ENCODE measurements around the gene B3GALT5. TPM values are rescaled to one million over a fixed set of nuclear protein-coding genes. Genes with fewer than 3 reads are reported as not detected.
A peak's percentile ranks its signal among the peaks of the same experiment; 100 is the strongest.

The B3GALT5 gene
- total and polyA plus RNA-seq, 4 experiments from 2014 or later, result not detected

DNA sequence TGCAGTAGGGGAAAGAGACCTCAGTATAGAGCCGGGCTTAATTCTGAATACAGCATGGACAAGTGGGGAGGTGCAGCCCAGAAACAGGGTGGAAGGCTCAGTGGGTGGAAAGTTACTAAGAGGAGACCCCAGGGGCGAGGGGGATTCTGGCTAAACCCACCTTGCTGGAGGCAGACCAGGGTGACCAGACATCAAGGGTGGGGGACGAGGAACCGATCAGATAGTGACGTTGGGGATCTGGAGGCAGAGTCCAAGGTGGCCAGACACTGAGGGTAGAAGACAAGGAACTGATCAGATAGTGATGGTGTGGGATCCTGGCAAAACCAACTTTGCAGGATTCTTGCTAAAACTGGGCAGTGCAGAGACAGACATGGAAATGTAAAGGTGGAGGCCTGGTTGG is 36.8 kb downstream of the B3GALT5 start:
- intact Hi-C loops (cut with micrococcal nuclease), result no loop called here
- Mint-ChIP-seq H3K9me3 (peaks cover 0 to 26% (median 13%) of the 10 kb centered on the region in 8 donors), H3K4me1 (peaks cover 0 to 2% (median 0%) of the 10 kb centered on the region in 4 donors), H3K4me3 (no peak overlapping the region), H3K27ac (peak overlapping the region in 1 of 7 donors; percentile 62), H3K36me3 (no peaks in the 10 kb centered on the region), H3K27me3 (peaks cover 0 to 2% of the 10 kb centered on the region in 2 donors)
- ChIA-PET POLR2A (ENCODE audit: partially characterized antibody) (no interaction called here), CTCF (ENCODE audit: partially characterized antibody) (no interaction called here)
- no peak overlapping the region for H3K4me3 ChIP-seq (ENCODE audit: low read length in 2 of 2)
- no peak for DNase-seq
- no peak overlapping the region for H3K27ac ChIP-seq (ENCODE audit: low read depth, low read length)
- H3K9me3 ChIP-seq (ENCODE audit: control insufficient read depth in 1 of 2, low read length in 2 of 2), result no peaks in the 10 kb centered on the region
- no peaks in the 10 kb centered on the region for H3K4me1 ChIP-seq (ENCODE audit: insufficient read depth, low read length)
- H3K27me3 ChIP-seq (ENCODE audit: insufficient read depth, low read length), result no peaks in the 10 kb centered on the region
- H3K36me3 ChIP-seq (ENCODE audit: insufficient read depth, low read length), result no peaks in the 10 kb centered on the region

DNA sequence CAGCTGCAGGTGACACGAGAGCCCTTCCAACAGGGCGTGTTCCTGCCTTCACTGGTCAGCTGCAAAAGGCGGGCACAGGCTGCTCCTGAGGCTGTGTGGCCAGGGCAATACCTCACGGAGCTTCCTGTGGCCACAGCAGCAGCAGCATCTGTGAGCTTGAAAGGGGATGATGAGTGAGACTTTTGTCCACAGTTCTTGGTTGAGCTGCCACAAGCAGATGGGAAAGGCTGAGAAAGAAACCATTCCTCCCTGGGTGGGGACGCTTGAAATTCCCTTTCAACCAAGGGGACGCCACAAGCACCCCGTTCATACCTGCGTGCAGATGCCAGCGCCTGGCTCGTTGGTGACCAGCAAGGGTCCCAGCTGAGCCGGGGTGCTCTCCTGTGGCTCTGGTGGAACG is 37.6 kb downstream of the B3GALT5 start:
- Mint-ChIP-seq H3K4me3 (no peak overlapping the region), H3K4me1 (peaks cover 0 to 2% (median 0%) of the 10 kb centered on the region in 4 donors), H3K27me3 (peaks cover 0 to 2% of the 10 kb centered on the region in 2 donors), H3K27ac (no peak overlapping the region), H3K9me3 (peaks cover 0 to 26% (median 16%) of the 10 kb centered on the region in 8 donors), H3K36me3 (no peaks in the 10 kb centered on the region)
- Histone ChIP-seq H3K27ac (ENCODE audit: low read depth, low read length) (no peak overlapping the region), H3K4me1 (ENCODE audit: insufficient read depth, low read length) (no peaks in the 10 kb centered on the region), H3K36me3 (ENCODE audit: insufficient read depth, low read length) (no peaks in the 10 kb centered on the region), H3K4me3 (ENCODE audit: low read length in 2 of 2) (no peak overlapping the region), H3K9me3 (ENCODE audit: control insufficient read depth in 1 of 2, low read length in 2 of 2) (no peaks in the 10 kb centered on the region), H3K27me3 (ENCODE audit: insufficient read depth, low read length) (no peaks in the 10 kb centered on the region)
- DNase-seq, result no peak
- ChIA-PET CTCF (ENCODE audit: partially characterized antibody) (no interaction called here), POLR2A (ENCODE audit: partially characterized antibody) (no interaction called here)
- intact Hi-C loops (cut with micrococcal nuclease), result no loop called here

DNA sequence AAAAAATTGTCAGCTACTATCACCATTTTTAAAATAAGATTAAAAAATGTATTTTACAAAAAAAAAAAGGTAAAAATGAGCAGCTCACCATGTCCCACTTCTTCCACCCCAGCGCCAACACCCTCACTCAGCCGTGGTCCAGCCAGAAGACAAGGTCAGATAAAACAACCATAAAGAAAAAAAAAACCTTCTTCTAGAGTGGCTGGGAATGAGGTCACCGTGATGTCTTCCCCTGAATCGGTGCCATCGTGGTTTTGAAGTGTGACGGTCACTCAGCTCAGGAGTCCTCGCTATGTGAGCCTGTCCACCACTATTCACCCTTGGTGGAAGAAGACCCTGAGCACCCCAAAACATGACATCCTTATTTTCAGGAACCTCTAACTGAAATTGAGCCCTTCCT is 38.1 kb downstream of the B3GALT5 start:
- Mint-ChIP-seq H3K27ac (no peak overlapping the region), H3K4me1 (peaks cover 0 to 2% (median 0%) of the 10 kb centered on the region in 4 donors), H3K9me3 (peaks cover 0 to 26% (median 16%) of the 10 kb centered on the region in 8 donors), H3K27me3 (peaks cover 0 to 2% of the 10 kb centered on the region in 2 donors), H3K36me3 (no peaks in the 10 kb centered on the region), H3K4me3 (no peak overlapping the region)
- ChIA-PET CTCF (ENCODE audit: partially characterized antibody) (no interaction called here), POLR2A (ENCODE audit: partially characterized antibody) (no interaction called here)
- Histone ChIP-seq H3K4me3 (ENCODE audit: low read length in 2 of 2) (no peak overlapping the region), H3K4me1 (ENCODE audit: insufficient read depth, low read length) (no peaks in the 10 kb centered on the region), H3K9me3 (ENCODE audit: control insufficient read depth in 1 of 2, low read length in 2 of 2) (no peaks in the 10 kb centered on the region), H3K27ac (ENCODE audit: low read depth, low read length) (no peak overlapping the region), H3K36me3 (ENCODE audit: insufficient read depth, low read length) (no peaks in the 10 kb centered on the region), H3K27me3 (ENCODE audit: insufficient read depth, low read length) (no peaks in the 10 kb centered on the region)
- intact Hi-C loops (cut with micrococcal nuclease), result no loop called here
- no peak for DNase-seq

DNA sequence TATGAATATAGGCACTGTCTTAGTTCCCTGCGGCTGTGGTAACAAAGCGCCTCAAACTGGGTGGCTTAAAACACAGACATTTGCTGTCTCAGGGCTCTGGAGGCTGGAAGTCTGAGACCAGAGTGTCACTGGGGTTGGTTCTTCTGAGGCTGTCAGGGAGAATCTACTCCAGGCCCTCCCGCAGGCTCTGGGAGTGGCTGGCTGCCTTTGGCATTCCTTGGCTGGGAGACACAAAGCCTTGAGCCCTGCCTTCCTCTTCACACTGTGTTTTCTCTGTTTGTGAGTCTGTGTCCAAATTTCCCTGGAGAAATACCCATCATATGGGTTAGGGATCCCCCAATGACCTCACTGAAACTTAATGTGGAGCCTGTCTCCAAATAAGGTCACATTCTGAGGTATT is 38.5 kb downstream of the B3GALT5 start:
- Histone ChIP-seq H3K36me3 (ENCODE audit: insufficient read depth, low read length) (no peaks in the 10 kb centered on the region), H3K27ac (ENCODE audit: low read depth, low read length) (no peak overlapping the region), H3K27me3 (ENCODE audit: insufficient read depth, low read length) (no peaks in the 10 kb centered on the region), H3K9me3 (ENCODE audit: control insufficient read depth in 1 of 2, low read length in 2 of 2) (no peaks in the 10 kb centered on the region), H3K4me3 (ENCODE audit: low read length in 2 of 2) (no peak overlapping the region), H3K4me1 (ENCODE audit: insufficient read depth, low read length) (no peaks in the 10 kb centered on the region)
- no peak for DNase-seq
- Mint-ChIP-seq H3K27ac (no peak overlapping the region), H3K4me3 (no peak overlapping the region), H3K4me1 (peaks cover 0 to 2% (median 0%) of the 10 kb centered on the region in 4 donors), H3K27me3 (peaks cover 0 to 2% of the 10 kb centered on the region in 2 donors), H3K9me3 (peaks cover 0 to 26% (median 16%) of the 10 kb centered on the region in 8 donors), H3K36me3 (no peaks in the 10 kb centered on the region)
- ChIA-PET POLR2A (ENCODE audit: partially characterized antibody) (no interaction called here), CTCF (ENCODE audit: partially characterized antibody) (no interaction called here)
- intact Hi-C loops (cut with micrococcal nuclease), result no loop called here

DNA sequence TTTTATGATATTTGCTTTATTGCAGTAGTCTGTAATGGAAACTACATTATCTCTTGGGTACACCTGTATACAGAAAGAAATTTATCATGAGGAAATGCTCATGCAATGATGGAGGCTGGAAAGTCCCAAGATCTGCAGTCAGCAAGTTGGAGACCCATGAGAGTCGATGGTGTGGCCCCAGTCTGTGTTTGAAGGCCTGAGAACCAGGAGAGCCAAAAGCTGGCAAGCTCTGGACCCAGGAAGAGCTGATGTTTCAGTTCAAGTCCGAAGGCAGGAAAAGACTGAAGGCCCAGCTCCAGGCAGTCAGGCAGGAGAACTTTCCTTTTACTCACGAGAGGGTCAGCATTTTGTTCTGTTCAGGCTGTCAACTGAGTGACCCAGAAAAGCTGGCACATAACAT is 42.2 kb downstream of the B3GALT5 start:
- intact Hi-C loops (cut with micrococcal nuclease), result no loop called here
- Mint-ChIP-seq H3K27ac (no peak overlapping the region), H3K4me3 (no peak overlapping the region), H3K4me1 (no peaks in the 10 kb centered on the region), H3K27me3 (peaks cover 1 to 2% of the 10 kb centered on the region in 2 donors), H3K36me3 (no peaks in the 10 kb centered on the region), H3K9me3 (peaks cover 0 to 27% (median 16%) of the 10 kb centered on the region in 8 donors)
- no peak for DNase-seq
- H3K4me1 ChIP-seq (ENCODE audit: insufficient read depth, low read length), result no peaks in the 10 kb centered on the region
- H3K27me3 ChIP-seq (ENCODE audit: insufficient read depth, low read length), result no peaks in the 10 kb centered on the region
- no peaks in the 10 kb centered on the region for H3K9me3 ChIP-seq (ENCODE audit: control insufficient read depth in 1 of 2, low read length in 2 of 2)
- POLR2A ChIA-PET (ENCODE audit: partially characterized antibody), result no interaction called here
- CTCF ChIA-PET (ENCODE audit: partially characterized antibody), result no interaction called here
- H3K4me3 ChIP-seq (ENCODE audit: low read length in 2 of 2), result no peak overlapping the region
- no peaks in the 10 kb centered on the region for H3K36me3 ChIP-seq (ENCODE audit: insufficient read depth, low read length)
- no peak overlapping the region for H3K27ac ChIP-seq (ENCODE audit: low read depth, low read length)

DNA sequence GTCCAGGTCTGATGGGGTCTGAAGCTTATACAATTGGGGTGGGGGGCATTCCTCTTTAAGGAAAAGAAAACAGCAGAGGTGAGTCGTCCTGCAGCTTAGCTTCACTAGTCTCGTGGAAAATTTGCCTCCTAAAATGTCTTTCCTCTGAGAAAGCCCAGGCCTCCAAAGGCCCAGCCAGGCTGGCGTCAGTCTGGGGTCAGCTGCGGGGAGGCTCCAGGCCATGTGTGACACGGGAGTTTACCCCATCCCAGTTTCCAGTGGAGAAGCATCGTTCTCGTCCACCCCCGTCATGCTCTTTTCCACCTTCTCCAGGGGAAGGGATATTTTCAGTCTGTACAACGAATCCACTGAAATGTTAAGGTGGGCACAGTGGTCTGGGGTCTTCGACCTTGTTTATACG is 42.8 kb downstream of the B3GALT5 start:
- intact Hi-C loops (cut with micrococcal nuclease), result no loop called here
- no peak for DNase-seq
- H3K36me3 Mint-ChIP-seq, result no peaks in the 10 kb centered on the region
- ChIA-PET POLR2A (ENCODE audit: partially characterized antibody) (no interaction called here), CTCF (ENCODE audit: partially characterized antibody) (no interaction called here)
- H3K9me3 Mint-ChIP-seq, result peaks cover 0 to 27% (median 16%) of the 10 kb centered on the region in 8 donors
- H3K4me3 ChIP-seq (ENCODE audit: low read length in 2 of 2), result no peak overlapping the region
- H3K27ac ChIP-seq (ENCODE audit: low read depth, low read length), result no peak overlapping the region
- H3K36me3 ChIP-seq (ENCODE audit: insufficient read depth, low read length), result no peaks in the 10 kb centered on the region
- no peaks in the 10 kb centered on the region for H3K9me3 ChIP-seq (ENCODE audit: control insufficient read depth in 1 of 2, low read length in 2 of 2)
- H3K4me1 ChIP-seq (ENCODE audit: insufficient read depth, low read length), result no peaks in the 10 kb centered on the region
- H3K27me3 ChIP-seq (ENCODE audit: insufficient read depth, low read length), result no peaks in the 10 kb centered on the region
- no peaks in the 10 kb centered on the region for H3K4me1 Mint-ChIP-seq
- no peak overlapping the region for H3K27ac Mint-ChIP-seq
- H3K27me3 Mint-ChIP-seq, result peaks cover 1 to 2% of the 10 kb centered on the region in 2 donors
- no peak overlapping the region for H3K4me3 Mint-ChIP-seq

DNA sequence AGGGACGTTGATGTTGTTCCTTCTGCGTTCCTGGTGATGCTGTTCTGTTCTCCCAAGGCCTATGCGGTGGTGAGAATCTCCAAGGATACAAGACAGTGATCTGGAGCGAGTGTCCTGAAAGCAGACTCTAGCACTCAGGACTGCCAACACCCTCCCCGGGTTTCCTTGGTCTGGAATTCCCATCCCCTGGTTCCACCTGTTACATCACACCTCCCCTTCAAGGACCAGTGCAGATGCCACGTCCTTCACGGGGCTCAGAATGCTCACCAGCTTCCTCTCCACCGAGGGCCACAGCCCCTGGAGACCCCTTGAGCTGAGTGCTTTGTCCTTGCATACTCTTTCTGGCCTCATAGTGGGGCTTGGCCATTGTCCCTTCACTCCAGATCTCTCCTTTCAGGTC is 43.5 kb downstream of the B3GALT5 start:
- Histone ChIP-seq H3K4me1 (ENCODE audit: insufficient read depth, low read length) (no peaks in the 10 kb centered on the region), H3K27me3 (ENCODE audit: insufficient read depth, low read length) (no peaks in the 10 kb centered on the region), H3K36me3 (ENCODE audit: insufficient read depth, low read length) (no peaks in the 10 kb centered on the region), H3K27ac (ENCODE audit: low read depth, low read length) (no peak overlapping the region), H3K4me3 (ENCODE audit: low read length in 2 of 2) (no peak overlapping the region), H3K9me3 (ENCODE audit: control insufficient read depth in 1 of 2, low read length in 2 of 2) (no peaks in the 10 kb centered on the region)
- Mint-ChIP-seq H3K27ac (no peak overlapping the region), H3K9me3 (peaks cover 0 to 26% (median 16%) of the 10 kb centered on the region in 8 donors), H3K4me1 (no peaks in the 10 kb centered on the region), H3K4me3 (no peak overlapping the region), H3K27me3 (peaks cover 1 to 2% of the 10 kb centered on the region in 2 donors), H3K36me3 (no peaks in the 10 kb centered on the region)
- intact Hi-C loops (cut with micrococcal nuclease), result no loop called here
- CTCF ChIA-PET (ENCODE audit: partially characterized antibody), result no interaction called here
- POLR2A ChIA-PET (ENCODE audit: partially characterized antibody), result no interaction called here
- DNase-seq, result no peak

DNA sequence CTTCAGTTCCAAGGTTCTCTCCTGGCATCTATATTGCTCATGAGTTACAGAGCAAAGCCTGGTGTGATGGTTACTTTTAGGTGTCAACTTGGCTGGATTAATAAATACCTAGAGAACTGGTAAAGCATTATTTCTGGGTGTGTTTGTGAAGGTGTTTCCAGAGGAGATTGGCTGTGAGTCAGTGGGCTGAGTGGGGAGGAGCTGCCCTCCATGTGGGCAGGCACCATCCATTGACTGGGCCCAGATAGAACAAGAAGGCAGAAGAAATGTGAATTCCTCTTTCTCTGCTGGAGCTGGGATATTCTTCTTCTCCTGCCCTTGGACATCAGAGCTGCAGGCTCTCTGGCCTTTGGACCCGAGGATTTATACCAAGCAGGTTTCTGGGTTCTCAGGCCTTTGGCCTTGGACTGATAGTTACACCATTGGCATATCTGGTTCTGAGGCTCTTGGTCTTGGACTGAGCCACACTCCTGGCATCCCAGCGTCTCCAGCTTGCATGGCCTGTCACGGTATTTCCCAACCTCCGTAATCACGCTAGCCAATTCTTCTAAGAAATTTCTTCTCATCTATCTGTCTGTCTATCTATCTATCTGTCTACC is 44.5 kb downstream of the B3GALT5 start:
- no peak overlapping the region for H3K27ac Mint-ChIP-seq
- peaks cover 0 to 1% of the 10 kb centered on the region in 2 donors for H3K27me3 Mint-ChIP-seq
- Histone ChIP-seq H3K27ac (ENCODE audit: low read depth, low read length) (no peak overlapping the region), H3K27me3 (ENCODE audit: insufficient read depth, low read length) (no peaks in the 10 kb centered on the region), H3K36me3 (ENCODE audit: insufficient read depth, low read length) (no peaks in the 10 kb centered on the region), H3K4me3 (ENCODE audit: low read length in 2 of 2) (no peak overlapping the region), H3K9me3 (ENCODE audit: control insufficient read depth in 1 of 2, low read length in 2 of 2) (no peaks in the 10 kb centered on the region), H3K4me1 (ENCODE audit: insufficient read depth, low read length) (no peaks in the 10 kb centered on the region)
- no peak for DNase-seq
- intact Hi-C loops (cut with micrococcal nuclease), result no loop called here
- H3K4me1 Mint-ChIP-seq, result no peaks in the 10 kb centered on the region
- H3K4me3 Mint-ChIP-seq, result no peak overlapping the region
- H3K36me3 Mint-ChIP-seq, result no peaks in the 10 kb centered on the region
- peaks cover 0 to 21% (median 16%) of the 10 kb centered on the region in 8 donors for H3K9me3 Mint-ChIP-seq
- POLR2A ChIA-PET (ENCODE audit: partially characterized antibody), result no interaction called here
- CTCF ChIA-PET (ENCODE audit: partially characterized antibody), result no interaction called here
